ENCODE data around the gene ADGRE1. TPM values are rescaled to one million over a fixed set of nuclear protein-coding genes. Genes with fewer than 3 reads are reported as not detected.

The ADGRE1 gene
- total and polyA plus RNA-seq, 2 of the 8 experiments (the other 6 are each of a cell fraction or from before 2014, with no cell fraction given) = not detected

DNA sequence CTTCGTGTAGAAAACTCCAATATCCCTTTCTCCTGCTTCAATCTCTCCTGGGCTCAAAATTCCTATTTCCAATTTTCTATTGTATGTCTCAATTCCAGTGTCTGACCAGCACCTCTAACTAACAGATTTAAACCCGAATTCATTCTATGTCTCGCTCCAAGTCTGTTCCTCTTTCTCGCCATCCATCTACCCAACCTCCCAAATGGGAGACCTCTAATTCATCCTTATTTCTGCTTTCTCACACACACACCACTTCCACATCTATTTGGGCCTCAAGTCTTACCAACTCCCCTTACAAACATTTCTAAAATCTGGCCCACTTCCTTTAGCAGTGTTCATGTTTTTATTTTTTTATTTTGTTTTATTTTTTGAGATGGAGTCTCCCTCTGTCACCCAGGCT, 80.6 kb downstream of the ADGRE1 start (continued):
- TF ChIP-seq CHD7 (IDR thresholded peaks at IDR 0.05; ENCODE audit: insufficient replicate concordance, low read length) = no peak
- TF ChIP-seq JUND (IDR thresholded peaks at IDR 0.05; ENCODE audit: low read length) = no peak
- TF ChIP-seq CTBP2 (IDR thresholded peaks at IDR 0.05; ENCODE audit: borderline replicate concordance, insufficient read depth, insufficient read length, low read length) = no peak

Measured in H1 (cell line).